HepG2 (cell line): ENCODE data around the gene DLG2. TPM values are rescaled to one million over a fixed set of nuclear protein-coding genes. Genes with fewer than 3 reads are reported as not detected.

Experiments used
- FOXA1 ChIP-seq, 2 experiments: fragments of 450-650 bp in 1 of 2; sonication (generic) in 1 of 2; formaldehyde crosslinking in 1 of 2; IDR thresholded peaks; 2 replicates each; pipeline versions ENCODE4 v1.4.0 to v1.6.1; 2016 to 2020; ENCODE audit warnings: missing genetic modification reagents in 1 of 2
- HBP1 ChIP-seq: IDR thresholded peaks from 2 replicates; pipeline ENCODE4 v1.6.1; 2016; ENCODE audit warnings: low read depth, control low read depth
- IRF2 ChIP-seq: IDR thresholded peaks from 2 replicates; pipeline ENCODE4 v1.6.1; 2018; ENCODE audit warnings: missing genetic modification reagents, missing compliant biosample characterization
- NFYB ChIP-seq: sonication (generic); formaldehyde crosslinking; IDR thresholded peaks from 2 replicates; pipeline ENCODE4 v1.4.0; 2020; ENCODE audit warnings: missing genetic modification reagents
- NRL ChIP-seq: sonication (generic); formaldehyde crosslinking; IDR thresholded peaks from 2 replicates; pipeline ENCODE4 v1.5.0; 2020; ENCODE audit warnings: missing genetic modification reagents, mild to moderate bottlenecking, moderate library complexity, borderline replicate concordance
- PAXIP1 ChIP-seq: sonication (generic); formaldehyde crosslinking; conservative IDR thresholded peaks from 2 replicates; pipeline ENCODE4 v1.4.0; 2020; ENCODE audit warnings: mild to moderate bottlenecking, missing genetic modification reagents, moderate library complexity
- POLR2AphosphoS5 ChIP-seq: IDR thresholded peaks from 2 replicates; pipeline ENCODE4 v1.6.1; 2012; ENCODE audit warnings: low read depth, low read length
- RFXAP ChIP-seq: sonication (generic); formaldehyde crosslinking; IDR thresholded peaks from 2 replicates; pipeline ENCODE4 v1.4.0; 2020; ENCODE audit warnings: missing genetic modification reagents, borderline replicate concordance
- SIN3B ChIP-seq: fragments of 150-350 bp; IDR thresholded peaks from 2 replicates; pipeline ENCODE4 v1.6.1; 2014; ENCODE audit warnings: low read length
- ZMYM4 ChIP-seq: sonication (generic); formaldehyde crosslinking; IDR thresholded peaks from 2 replicates; pipeline ENCODE4 v1.8.1; 2023; ENCODE audit warnings: mild to moderate bottlenecking, missing genetic modification reagents
- ZNF142 ChIP-seq: sonication (generic); formaldehyde crosslinking; IDR thresholded peaks from 2 replicates; pipeline ENCODE4 v1.4.0; 2020; ENCODE audit warnings: missing genetic modification reagents
- ZNF670 ChIP-seq: sonication (generic); formaldehyde crosslinking; IDR thresholded peaks from 2 replicates; pipeline ENCODE4 v1.8.0; 2022; ENCODE audit warnings: mild to moderate bottlenecking, missing genetic modification reagents, borderline replicate concordance
- ZSCAN31 ChIP-seq: sonication (generic); formaldehyde crosslinking; IDR thresholded peaks from 2 replicates; pipeline ENCODE4 v1.5.0; 2020; ENCODE audit warnings: low read depth, mild to moderate bottlenecking, missing genetic modification reagents
- polyA plus RNA-seq, 8 experiments: library from polyadenylated mRNA; depleted of rRNA in 3 of 8; stranded (reverse) in 7 of 8; unstranded in 1 of 8; fragments of >200 nt; fragmentation: Illumina TruSeq in 4 of 8; extraction: Trizol in 4 of 8; gene quantifications; 2 replicates each; pipeline versions ENCODE4 v1.2.1 to v1.2.3, GENCODE V29; 2011 to 2016; ENCODE audit warnings: low read depth in 4 of 8, missing spikeins in 1 of 8, mixed read lengths in 1 of 8; ENCODE audit not compliant: insufficient read depth in 1 of 8
- total RNA-seq, 5 experiments: library from RNA; depleted of rRNA; stranded (reverse); fragments of >200 nt; fragmentation: Illumina TruSeq; extraction: Trizol; gene quantifications; 2 replicates each; pipeline ENCODE4 v1.2.3, GENCODE V29; 2016; ENCODE audit warnings: low read depth in 1 of 5
- TF ChIP-seq, protein P1 (sequence below): IDR thresholded peaks from 2 replicates; pipeline ENCODE4 v1.6.1; 2016; ENCODE audit warnings: low read depth
- TF ChIP-seq, protein P2 (sequence below): sonication (generic); IDR thresholded peaks from 2 replicates; pipeline ENCODE4 v1.6.1; 2016; ENCODE audit warnings: low read depth, borderline replicate concordance

The DLG2 gene
- total and polyA plus RNA-seq, 2 of the 13 experiments (the other 11 are each of a cell fraction or from before 2014, with no cell fraction given), result 0.46 to 1.0 TPM

DNA sequence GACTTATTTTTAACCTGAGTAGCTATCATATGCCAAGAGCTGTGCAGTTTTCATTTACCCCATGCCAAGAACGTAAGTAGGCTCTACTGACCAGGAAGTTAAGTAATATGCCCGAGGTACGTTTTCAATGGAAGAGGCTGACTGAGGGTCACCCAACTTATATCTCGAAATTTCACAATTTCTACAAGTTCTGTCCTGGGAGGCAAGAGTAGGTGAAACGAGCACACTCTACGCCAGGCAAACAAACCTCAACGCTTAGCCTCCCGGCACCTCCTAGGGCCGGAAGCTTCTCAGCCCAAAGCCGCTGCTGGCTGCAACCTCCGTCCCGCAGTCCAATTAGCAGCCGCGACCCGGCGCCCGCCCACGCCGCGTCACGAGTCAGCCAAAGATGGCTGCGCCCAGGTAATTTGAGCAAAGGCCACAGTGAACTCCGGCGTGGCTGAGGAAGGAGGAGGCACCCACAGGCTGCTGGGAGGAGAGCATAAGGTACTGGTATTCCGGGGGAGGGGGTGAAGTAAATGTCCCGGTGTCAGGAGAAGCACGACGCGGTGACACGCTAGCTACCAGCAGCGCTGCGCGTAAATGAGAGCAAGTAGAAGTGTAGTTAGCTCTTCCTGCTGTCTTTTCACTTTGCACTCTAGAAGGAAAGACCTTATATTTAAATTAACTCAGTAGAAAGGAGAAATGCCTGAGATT is 20.6 kb upstream of the DLG2 start, which contains the start of gene TMEM126A (continued):
- peak; percentile 82 for TF ChIP-seq SIN3B
- TF ChIP-seq HBP1 (CRISPR knock-in tag), result 0 out of 2 replicates have a peak, but pooled peaks have one; percentile 39
- TF ChIP-seq ZMYM4 (CRISPR knock-in tag), result peak; percentile 93
- TF ChIP-seq, protein P1, sequence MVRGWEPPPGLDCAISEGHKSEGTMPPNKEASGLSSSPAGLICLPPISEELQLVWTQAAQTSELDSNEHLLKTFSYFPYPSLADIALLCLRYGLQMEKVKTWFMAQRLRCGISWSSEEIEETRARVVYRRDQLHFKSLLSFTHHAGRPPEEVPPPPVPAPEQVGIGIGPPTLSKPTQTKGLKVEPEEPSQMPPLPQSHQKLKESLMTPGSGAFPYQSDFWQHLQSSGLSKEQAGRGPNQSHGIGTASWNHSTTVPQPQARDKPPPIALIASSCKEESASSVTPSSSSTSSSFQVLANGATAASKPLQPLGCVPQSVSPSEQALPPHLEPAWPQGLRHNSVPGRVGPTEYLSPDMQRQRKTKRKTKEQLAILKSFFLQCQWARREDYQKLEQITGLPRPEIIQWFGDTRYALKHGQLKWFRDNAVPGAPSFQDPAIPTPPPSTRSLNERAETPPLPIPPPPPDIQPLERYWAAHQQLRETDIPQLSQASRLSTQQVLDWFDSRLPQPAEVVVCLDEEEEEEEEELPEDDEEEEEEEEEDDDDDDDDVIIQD, result peak; percentile 46; the same call in 1 of the 2 replicates
- no peak for TF ChIP-seq IRF2 (CRISPR knock-in tag)
- TF ChIP-seq ZNF670 (CRISPR knock-in tag), result no peak
- peak; percentile 78 for TF ChIP-seq ZSCAN31 (CRISPR knock-in tag)
- TF ChIP-seq POLR2AphosphoS5, result peak; percentile 93
- peak; percentile 52 for TF ChIP-seq PAXIP1 (CRISPR knock-in tag)
- TF ChIP-seq RFXAP (CRISPR knock-in tag), result peak; percentile 77; the same call in 1 of the 2 replicates
- 0 out of 2 replicates have a peak, but pooled peaks have one; percentile 52 for TF ChIP-seq ZNF142
- no peak for TF ChIP-seq FOXA1 (IDR thresholded peaks at IDR 0.05)
- no peak for TF ChIP-seq FOXA1 (CRISPR knock-in tag; IDR thresholded peaks at IDR 0.05)
- TF ChIP-seq, protein P2, sequence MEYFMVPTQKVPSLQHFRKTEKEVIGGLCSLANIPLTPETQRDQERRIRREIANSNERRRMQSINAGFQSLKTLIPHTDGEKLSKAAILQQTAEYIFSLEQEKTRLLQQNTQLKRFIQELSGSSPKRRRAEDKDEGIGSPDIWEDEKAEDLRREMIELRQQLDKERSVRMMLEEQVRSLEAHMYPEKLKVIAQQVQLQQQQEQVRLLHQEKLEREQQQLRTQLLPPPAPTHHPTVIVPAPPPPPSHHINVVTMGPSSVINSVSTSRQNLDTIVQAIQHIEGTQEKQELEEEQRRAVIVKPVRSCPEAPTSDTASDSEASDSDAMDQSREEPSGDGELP, result peak; percentile 6; the same call in 1 of the 2 replicates
- peak; percentile 85 for TF ChIP-seq NRL
- peak; percentile 86 for TF ChIP-seq NFYB (CRISPR knock-in tag)
